ENCODE data around the gene MNAT1. TPM values are rescaled to one million over a fixed set of nuclear protein-coding genes. Genes with fewer than 3 reads are reported as not detected.
A peak's percentile ranks its signal among the peaks of the same experiment; 100 is the strongest.
"Not testable (repeated sequence)": the region's sequence is repeated elsewhere in the genome, so short reads cannot be mapped to it uniquely, and the experiment has no call there.

Gene MNAT1
- polyA plus RNA-seq, 1 of the 3 experiments (the other 2 are of a cell fraction) = 38.9 TPM

DNA sequence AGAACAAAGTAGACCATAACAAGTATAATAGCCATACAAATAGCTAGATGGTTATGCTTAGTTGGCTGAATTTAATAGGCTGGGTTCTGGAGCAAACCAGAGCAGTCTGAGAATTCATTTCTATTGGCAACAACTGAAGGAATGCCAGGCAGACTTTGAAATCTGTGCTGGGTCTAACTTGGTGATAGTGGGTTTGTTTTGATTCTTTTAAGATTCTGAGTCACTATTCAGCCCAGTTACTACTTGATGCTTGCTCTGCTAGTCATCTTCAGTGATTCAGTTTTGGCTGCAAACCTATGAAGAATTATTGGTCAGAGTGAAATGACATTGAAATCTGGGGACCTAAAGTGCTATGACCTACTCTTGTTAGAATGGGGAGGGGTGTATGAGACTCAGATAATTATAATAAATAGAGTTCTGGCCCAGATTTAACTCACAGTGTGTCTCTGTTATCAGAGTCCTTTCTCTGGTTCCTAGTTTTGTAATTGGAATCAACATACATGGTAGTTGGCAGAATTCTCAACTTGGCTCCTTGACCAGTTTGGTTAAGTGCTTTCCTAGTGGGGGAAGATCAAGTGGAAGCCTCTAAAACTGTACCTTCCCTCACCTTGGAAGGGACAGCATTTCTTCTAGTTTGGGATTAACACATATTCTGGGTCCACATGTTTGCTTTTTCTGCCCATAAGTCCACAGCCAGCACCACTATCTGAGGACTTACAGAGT is 43.5 kb downstream of the MNAT1 start (continued):
- TF ChIP-seq FOXM1 (IDR thresholded peaks at IDR 0.05; ENCODE audit: low read depth) = no peak
- TF ChIP-seq TCF12 (IDR thresholded peaks at IDR 0.05) = peak; percentile 65
- peak; percentile 38; the same call in 1 of the 2 replicates for TF ChIP-seq TEAD4 (IDR thresholded peaks at IDR 0.05; ENCODE audit: borderline replicate concordance, insufficient read depth)
- TF ChIP-seq RCOR1 (IDR thresholded peaks at IDR 0.05; ENCODE audit: low read length) = no peak
- TF ChIP-seq POLR2AphosphoS5 (IDR thresholded peaks at IDR 0.05; ENCODE audit: low read depth, low read length) = no peak
- no peak for TF ChIP-seq CHD2 (IDR thresholded peaks at IDR 0.05; ENCODE audit: low read length, partially characterized antibody)
- TF ChIP-seq, protein P1, sequence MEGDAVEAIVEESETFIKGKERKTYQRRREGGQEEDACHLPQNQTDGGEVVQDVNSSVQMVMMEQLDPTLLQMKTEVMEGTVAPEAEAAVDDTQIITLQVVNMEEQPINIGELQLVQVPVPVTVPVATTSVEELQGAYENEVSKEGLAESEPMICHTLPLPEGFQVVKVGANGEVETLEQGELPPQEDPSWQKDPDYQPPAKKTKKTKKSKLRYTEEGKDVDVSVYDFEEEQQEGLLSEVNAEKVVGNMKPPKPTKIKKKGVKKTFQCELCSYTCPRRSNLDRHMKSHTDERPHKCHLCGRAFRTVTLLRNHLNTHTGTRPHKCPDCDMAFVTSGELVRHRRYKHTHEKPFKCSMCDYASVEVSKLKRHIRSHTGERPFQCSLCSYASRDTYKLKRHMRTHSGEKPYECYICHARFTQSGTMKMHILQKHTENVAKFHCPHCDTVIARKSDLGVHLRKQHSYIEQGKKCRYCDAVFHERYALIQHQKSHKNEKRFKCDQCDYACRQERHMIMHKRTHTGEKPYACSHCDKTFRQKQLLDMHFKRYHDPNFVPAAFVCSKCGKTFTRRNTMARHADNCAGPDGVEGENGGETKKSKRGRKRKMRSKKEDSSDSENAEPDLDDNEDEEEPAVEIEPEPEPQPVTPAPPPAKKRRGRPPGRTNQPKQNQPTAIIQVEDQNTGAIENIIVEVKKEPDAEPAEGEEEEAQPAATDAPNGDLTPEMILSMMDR (IDR thresholded peaks at IDR 0.05) = no peak
- TF ChIP-seq, protein P2, sequence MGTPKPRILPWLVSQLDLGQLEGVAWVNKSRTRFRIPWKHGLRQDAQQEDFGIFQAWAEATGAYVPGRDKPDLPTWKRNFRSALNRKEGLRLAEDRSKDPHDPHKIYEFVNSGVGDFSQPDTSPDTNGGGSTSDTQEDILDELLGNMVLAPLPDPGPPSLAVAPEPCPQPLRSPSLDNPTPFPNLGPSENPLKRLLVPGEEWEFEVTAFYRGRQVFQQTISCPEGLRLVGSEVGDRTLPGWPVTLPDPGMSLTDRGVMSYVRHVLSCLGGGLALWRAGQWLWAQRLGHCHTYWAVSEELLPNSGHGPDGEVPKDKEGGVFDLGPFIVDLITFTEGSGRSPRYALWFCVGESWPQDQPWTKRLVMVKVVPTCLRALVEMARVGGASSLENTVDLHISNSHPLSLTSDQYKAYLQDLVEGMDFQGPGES (IDR thresholded peaks at IDR 0.05; ENCODE audit: low read depth, low read length) = no peak
- peak in 1 of 2 experiments; percentile 59; a peak in 1 of 4 replicates for TF ChIP-seq EP300 (IDR thresholded peaks at IDR 0.05; ENCODE audit: borderline replicate concordance in 1 of 2, low read depth in 1 of 2, low read length in 1 of 2)
- TF ChIP-seq JUND (IDR thresholded peaks at IDR 0.05) = peak; percentile 63
- TF ChIP-seq SIN3A (IDR thresholded peaks at IDR 0.05; ENCODE audit: borderline replicate concordance, low read depth, low read length) = no peak
- TF ChIP-seq NRF1 (IDR thresholded peaks at IDR 0.05; ENCODE audit: low read depth, low read length) = no peak
- TF ChIP-seq YY1 (IDR thresholded peaks at IDR 0.05; ENCODE audit: low read depth) = no peak
- no peak for TF ChIP-seq RAD21 (IDR thresholded peaks at IDR 0.05; ENCODE audit: low read length)
- TF ChIP-seq ELF1 (IDR thresholded peaks at IDR 0.05) = no peak
- no peak for TF ChIP-seq RXRA (IDR thresholded peaks at IDR 0.05; ENCODE audit: borderline replicate concordance, low read depth)
- no peak for TF ChIP-seq MXI1 (IDR thresholded peaks at IDR 0.05; ENCODE audit: low read depth, low read length)
- no peak for TF ChIP-seq MEF2A (IDR thresholded peaks at IDR 0.05; ENCODE audit: borderline replicate concordance, low read depth)
- TF ChIP-seq, protein P3, sequence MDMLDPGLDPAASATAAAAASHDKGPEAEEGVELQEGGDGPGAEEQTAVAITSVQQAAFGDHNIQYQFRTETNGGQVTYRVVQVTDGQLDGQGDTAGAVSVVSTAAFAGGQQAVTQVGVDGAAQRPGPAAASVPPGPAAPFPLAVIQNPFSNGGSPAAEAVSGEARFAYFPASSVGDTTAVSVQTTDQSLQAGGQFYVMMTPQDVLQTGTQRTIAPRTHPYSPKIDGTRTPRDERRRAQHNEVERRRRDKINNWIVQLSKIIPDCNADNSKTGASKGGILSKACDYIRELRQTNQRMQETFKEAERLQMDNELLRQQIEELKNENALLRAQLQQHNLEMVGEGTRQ (IDR thresholded peaks at IDR 0.05; ENCODE audit: borderline replicate concordance, low read depth, low read length) = no peak
- TF ChIP-seq TAF1 (IDR thresholded peaks at IDR 0.05; ENCODE audit: borderline replicate concordance, low read depth, low read length) = no peak
- TF ChIP-seq, protein P4, sequence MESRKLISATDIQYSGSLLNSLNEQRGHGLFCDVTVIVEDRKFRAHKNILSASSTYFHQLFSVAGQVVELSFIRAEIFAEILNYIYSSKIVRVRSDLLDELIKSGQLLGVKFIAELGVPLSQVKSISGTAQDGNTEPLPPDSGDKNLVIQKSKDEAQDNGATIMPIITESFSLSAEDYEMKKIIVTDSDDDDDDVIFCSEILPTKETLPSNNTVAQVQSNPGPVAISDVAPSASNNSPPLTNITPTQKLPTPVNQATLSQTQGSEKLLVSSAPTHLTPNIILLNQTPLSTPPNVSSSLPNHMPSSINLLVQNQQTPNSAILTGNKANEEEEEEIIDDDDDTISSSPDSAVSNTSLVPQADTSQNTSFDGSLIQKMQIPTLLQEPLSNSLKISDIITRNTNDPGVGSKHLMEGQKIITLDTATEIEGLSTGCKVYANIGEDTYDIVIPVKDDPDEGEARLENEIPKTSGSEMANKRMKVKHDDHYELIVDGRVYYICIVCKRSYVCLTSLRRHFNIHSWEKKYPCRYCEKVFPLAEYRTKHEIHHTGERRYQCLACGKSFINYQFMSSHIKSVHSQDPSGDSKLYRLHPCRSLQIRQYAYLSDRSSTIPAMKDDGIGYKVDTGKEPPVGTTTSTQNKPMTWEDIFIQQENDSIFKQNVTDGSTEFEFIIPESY (IDR thresholded peaks at IDR 0.05; ENCODE audit: borderline replicate concordance, low read depth) = no peak
- peak; percentile 69 for TF ChIP-seq NFIC (IDR thresholded peaks at IDR 0.05; ENCODE audit: borderline replicate concordance)

DNA sequence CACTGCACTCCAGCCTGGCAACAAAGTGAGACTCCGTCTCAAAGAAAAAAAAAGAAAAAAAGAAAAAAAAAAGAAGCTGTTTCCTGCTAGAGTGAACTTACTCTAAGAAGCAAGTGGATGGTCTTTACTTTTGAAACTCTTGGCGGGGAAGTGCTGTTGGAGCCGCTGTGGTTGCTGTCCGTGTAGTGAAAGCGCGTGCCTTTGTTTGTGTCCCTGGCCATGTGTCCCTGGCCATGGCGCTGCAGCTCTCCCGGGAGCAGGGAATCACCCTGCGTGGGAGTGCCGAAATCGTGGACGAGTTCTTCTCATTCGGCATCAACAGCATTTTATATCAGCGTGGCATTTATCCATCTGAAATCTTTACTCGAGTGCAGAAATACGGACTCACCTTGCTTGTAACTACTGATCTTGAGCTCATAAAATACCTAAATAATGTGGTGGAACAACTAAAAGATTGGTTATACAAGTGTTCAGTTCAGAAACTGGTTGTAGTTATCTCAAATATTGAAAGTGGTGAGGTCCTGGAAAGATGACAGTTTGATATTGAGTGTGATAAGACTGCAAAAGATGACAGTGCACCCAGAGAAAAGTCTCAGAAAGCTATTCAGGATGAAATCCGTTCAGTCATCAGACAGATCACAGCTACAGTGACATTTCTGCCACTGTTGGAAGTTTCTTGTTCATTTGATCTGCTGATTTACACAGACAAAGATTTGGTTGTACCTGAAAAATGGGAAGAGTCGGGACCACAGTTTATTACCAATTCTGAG is 45.4 kb downstream of the MNAT1 start:
- H4K20me1 ChIP-seq (ENCODE audit: insufficient read depth) = not testable (repeated sequence)

More for the DNA sequence above, 45.4 kb downstream of the MNAT1 start:
- CTCF ChIA-PET = interaction anchor here (0.7 kb wide), 1 partner anchor 172 kb away, joined by 3 read pairs; no protein-coding TSS in a partner anchor
- H3K4me2 ChIP-seq; H3K27me3 ChIP-seq (ENCODE audit: insufficient read depth); H3K4me3 ChIP-seq (ENCODE audit: low read depth in 2 of 2, low read length in 1 of 2); POLR2A ChIA-PET; H3K27ac ChIP-seq (ENCODE audit: low read depth in 2 of 2, low read length in 1 of 2); DNase-seq; H3K9me2 ChIP-seq; H3K36me3 ChIP-seq (replicated peaks in 1 of 2; ENCODE audit: control insufficient read depth in 1 of 2, insufficient read depth in 2 of 2, low read length in 1 of 2); H3K9me3 ChIP-seq; H2AFZ ChIP-seq (ENCODE audit: low read depth); H3K9ac ChIP-seq: not testable (repeated sequence)
- 96% methylated on average over 17 of the region's 18 CpGs for WGBS (ENCODE audit: low lambda C conversion rate)
- peaks cover 0 to 20% of the 10 kb centered on the region in 2 experiments; a peak in 3 of 4 replicates for H3K4me1 ChIP-seq (ENCODE audit: control insufficient read depth in 1 of 2, insufficient read depth in 2 of 2, low read depth in 1 of 2, low read length in 1 of 2)
- peaks cover 24% of the 10 kb centered on the region for H3F3A ChIP-seq (replicated peaks; ENCODE audit: insufficient read depth)
- H3K79me2 ChIP-seq (ENCODE audit: insufficient read depth) = peaks cover 82% of the 10 kb centered on the region
